HG03280 (cell line): ENCODE data around the gene ZNF24.

Experiments
- ATAC-seq: cut with Tn5 transposase; IDR thresholded peaks from one replicate; pipeline ENCODE4 v1.9.1; 2021; ENCODE audit warnings: mild to moderate bottlenecking, moderate library complexity; ENCODE audit not compliant: unreplicated experiment

ZNF24 gene

DNA sequence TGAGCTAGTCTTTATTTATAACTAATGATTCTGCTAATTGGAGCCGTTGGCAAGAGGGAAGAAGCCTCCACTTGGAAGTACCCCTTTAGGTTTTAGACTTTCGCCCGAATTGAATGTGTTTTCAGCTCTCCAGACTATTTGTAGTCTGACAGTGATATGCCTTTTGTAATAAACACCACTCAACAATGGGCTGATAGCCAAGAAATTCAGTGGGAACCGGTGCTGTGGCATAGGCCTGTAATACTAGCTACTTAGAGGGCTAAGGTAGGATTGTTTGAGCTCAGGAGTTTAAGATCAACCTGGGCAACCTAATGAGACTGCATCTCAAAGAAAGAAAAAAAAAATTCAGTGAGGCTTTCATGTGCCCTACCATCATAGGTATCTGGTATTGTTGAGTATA is 40.6 kb downstream of the ZNF24 start:
- ATAC-seq: no peak

DNA sequence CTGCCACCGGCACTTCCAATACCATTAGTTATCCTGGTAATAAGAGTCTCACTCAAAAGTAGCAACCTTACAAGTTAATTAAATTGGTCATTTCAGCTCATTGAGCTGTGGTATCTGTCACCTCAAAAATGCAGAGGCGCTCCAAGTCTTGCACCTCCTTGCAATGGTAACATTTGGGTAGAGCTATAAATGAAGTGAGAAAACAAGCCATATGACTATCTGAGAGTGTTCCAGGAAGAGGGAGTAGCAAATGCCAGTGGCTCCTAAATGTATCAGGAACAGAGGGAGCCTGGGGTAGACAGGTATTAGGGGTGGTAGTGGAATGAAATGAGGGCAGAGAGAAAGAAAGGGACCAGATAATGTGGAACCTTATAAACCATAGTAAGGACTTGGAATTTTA is 48.2 kb downstream of the ZNF24 start:
- no peak for ATAC-seq

DNA sequence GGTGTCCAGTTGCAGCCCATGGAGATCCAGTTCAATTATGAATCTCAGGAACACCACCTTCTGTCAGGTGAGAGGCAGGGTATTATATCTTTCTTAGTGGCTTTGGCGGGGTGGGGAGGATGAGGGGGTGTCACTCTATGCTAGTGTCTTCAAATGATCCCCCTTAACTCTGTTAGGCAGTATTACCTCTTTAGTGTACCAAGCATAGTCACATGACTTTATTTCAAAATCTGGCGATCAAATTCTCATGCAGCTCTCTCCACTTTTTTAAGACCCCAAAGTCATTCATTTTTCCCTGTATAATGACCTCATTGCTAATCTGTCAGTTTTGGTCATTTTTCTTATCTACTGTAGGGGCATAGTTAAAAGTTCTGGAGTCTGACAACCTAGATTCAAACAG is 53.1 kb downstream of the ZNF24 start:
- no peak for ATAC-seq

DNA sequence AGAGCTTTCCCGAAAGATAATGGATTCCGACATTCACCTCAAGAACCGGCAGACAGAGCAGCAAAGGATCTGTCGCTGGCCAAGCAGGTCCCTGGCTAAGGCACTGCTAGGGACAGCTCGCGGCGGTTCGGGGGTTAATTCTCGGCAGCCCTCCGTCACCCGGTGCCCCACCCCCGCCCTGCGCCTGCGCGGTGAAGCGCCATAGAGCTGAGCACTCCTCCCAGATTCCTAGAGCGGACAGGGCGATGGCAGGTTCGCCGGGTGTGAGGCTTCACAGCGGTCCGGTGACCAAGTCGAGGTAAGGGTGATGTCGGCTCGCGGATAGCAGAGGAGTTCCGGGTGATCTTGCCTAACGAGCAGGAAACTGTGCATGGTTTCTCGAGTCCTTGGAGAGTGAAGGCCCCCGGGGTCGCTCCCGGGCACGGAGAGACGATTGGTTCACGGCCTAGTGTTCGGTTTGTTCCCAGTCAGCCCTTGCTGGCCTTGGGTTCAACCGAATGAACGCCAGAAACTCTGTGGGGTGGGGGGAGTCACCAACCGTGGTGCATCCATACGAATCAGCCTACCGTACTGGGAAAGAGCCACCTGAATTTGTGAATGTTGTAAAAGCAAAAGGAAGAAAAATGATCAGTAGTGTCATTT is 54.0 kb downstream of the ZNF24 start, which contains the start of gene ZSCAN30:
Gene ZSCAN30 (minus strand): TSS at position 136 of the 642 bp plus-strand sequence. CDS start 25,877 bp downstream, outside the sequence.
- peak; percentile 92 for ATAC-seq

DNA sequence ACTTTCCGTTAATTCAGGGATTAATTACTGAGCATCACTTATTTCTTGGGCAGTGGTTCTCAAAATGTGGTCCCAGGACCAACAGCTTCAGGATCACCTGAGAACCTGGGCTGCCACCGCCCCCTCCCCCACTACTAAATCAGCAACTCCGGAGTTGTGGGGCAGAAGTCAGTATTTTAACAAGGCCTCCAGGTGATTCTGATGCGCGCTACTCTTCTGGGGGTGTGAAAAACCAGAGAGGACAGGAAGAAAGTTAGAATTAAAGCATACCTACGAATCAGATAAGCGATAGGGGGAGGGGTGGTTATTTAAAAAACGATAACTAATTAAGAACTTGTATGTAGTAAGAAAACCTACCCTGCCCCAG is 54.5 kb downstream of the ZNF24 start:
- ATAC-seq: peak; percentile 39

DNA sequence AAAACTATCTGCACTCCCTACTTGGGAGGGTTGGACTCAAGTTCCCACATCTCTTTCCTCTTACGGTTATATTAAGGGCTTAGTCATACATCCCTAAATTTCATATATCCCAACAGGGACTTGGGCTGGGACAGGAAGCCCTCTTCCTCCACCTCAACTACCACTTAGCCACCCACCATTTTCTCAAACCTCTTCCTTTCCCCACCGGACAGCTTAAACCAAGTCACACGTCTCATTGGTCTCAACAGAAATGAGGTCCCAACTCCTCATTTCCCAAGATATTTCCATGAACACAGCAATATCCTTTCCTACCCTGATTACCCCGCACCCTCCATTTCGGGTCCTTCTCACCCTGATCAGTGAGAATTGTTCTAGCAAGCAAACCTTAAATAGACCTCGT is 54.9 kb downstream of the ZNF24 start:
- peak; percentile 8 for ATAC-seq

DNA sequence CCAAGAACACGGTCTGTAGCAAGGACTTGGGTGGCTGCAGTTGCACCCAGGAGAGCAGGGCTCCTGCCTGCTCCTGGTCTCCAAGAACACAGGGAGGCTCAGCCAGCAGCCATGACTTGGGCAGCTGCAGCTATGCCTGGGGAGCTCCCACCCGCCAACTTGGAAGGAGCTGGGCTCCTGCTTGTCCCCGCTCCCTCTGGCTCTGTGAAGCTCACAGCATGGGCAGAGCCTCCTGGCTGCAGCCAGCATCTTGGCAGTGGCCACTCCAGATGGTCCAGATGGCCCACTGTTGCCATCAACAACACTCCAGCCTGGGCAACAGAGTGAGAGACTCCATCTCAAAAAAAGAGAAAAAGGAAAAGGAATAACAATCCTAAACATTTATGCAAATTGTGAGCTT is 59.4 kb downstream of the ZNF24 start:
- no peak for ATAC-seq

DNA sequence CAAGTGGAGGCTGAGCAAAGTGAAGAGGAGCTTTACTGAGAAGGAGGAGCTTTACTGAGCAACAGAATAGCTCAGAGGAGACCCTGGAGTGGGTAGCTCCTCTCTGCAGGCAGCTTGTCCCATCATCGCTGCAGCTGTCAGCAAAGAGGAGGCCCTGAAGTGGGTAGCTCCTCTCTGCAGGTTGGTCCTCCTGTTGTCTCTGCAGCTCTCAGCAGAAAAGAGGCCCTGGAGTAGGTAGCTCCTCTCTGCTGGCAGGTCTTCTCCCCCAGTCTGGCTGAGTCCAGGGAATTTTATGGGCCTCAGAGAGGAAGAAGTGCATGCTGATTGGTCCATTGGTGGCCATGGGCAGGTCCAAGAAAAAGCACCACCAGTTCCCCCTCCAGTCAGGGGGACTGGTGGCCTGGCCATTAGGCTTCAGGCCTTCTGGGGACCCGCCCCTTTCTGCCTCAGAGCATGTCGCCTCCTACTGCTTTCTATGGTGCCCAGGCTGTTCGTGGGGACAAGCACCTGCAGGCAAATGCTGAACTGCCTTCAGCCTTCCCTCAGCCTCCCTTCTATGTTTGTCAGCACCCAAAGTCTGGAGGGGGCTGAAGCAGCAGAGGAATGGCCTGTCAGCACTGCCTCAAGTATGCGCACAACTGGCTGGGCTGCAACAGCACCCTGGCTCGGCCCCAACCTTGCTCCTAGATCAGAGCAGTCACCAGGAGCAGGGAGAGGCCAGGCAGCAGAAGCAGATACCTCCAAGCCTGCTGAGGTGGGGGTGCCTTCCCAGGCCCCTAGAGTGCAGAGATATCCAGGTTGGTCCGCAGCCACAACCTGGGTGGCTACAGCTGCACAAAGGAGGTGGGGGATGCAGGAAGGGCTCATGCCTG is 60.1 kb downstream of the ZNF24 start:
- no peak for ATAC-seq

DNA sequence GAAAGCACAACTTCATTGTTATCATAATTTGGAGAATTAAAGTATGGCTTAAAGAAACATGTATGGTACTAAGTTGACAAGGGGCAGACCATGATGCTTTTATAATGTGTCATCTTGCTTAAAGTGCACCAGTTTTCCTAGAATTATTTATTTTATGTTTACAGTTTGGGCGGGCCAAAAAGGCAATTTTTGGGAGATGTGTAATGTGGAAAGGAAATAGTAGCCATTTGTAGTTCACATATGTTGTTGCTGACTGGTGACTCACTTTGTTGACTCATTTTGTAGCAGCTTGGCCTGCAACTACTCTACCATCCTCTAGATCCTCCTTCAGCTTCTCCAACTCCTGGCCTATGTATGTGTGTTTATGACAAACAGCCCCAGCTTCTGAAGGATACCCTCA is 61.9 kb downstream of the ZNF24 start:
- ATAC-seq: no peak
